Stomach smooth muscle (tissue), 2 donors: Measurements from ENCODE around the gene PHACTR1.

Source experiments
- H3K27ac ChIP-seq: one replicate; pipeline ENCODE4 v1.7.0; 2013; ENCODE audit warnings: mild to moderate bottlenecking, low read length, inconsistent platforms
- H3K27me3 ChIP-seq, 2 donors: one replicate each; pipeline ENCODE4 v1.7.0; 2013; ENCODE audit warnings: low read length in 2 of 2; ENCODE audit not compliant: insufficient read depth in 2 of 2, control insufficient read depth in 1 of 2
- H3K36me3 ChIP-seq, 2 donors: one replicate each; pipeline ENCODE4 v1.7.0; 2013; ENCODE audit warnings: low read length in 2 of 2; ENCODE audit not compliant: control insufficient read depth in 2 of 2, insufficient read depth in 2 of 2
- H3K4me1 ChIP-seq: one replicate; pipeline ENCODE4 v1.7.0; 2013; ENCODE audit warnings: low read length; ENCODE audit not compliant: control insufficient read depth, insufficient read depth
- H3K4me3 ChIP-seq, 2 donors: one replicate each; pipeline ENCODE4 v1.7.0; 2013; ENCODE audit warnings: low read length in 2 of 2
- H3K9ac ChIP-seq, 2 donors: one replicate each; pipeline ENCODE4 v1.7.0; 2013; ENCODE audit warnings: low read length in 2 of 2, mild to moderate bottlenecking in 1 of 2
- H3K9me3 ChIP-seq, 2 donors: one replicate each; pipeline ENCODE4 v1.7.0; 2013; ENCODE audit warnings: low read length in 2 of 2; ENCODE audit not compliant: control insufficient read depth in 2 of 2
- donor health status: healthy.
- donor health status: Pancreatic carcinoma.

PHACTR1 gene

GRCh38 chr6:13250703-13251102 lies 534.1 kb downstream of the PHACTR1 start:
- Histone ChIP-seq H3K9ac (no peak overlapping the region), H3K27ac (no peak overlapping the region), H3K4me1 (no peaks in the 10 kb centered on the region), H3K9me3 (peaks cover 0 to 2% of the 10 kb centered on the region in 2 donors), H3K4me3 (no peak overlapping the region), H3K27me3 (no peaks in the 10 kb centered on the region), H3K36me3 (peaks cover 0 to 5% of the 10 kb centered on the region in 2 donors)

DNA sequence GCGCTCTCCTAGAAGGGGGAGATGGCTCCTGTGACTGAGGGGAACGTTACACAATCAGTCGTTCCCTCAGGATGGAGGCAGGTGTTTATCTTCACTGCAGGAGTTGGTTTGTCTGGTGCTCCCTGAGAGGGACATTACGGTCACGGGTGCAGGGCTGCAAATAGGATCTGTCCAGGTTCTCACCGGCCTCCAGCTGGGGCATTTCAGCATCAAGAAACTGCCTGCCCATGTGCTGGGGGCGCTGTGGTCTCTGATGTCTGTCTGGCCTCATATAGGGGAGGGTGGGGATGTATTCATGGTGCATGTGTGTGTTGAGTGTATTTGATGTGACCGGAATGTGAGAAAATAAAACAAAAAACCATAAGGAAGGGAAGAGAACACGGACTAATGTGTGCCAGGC lies 534.7 kb downstream of the PHACTR1 start:
- Histone ChIP-seq H3K9ac (no peak overlapping the region), H3K27ac (no peak overlapping the region), H3K27me3 (no peaks in the 10 kb centered on the region), H3K36me3 (peaks cover 0 to 5% of the 10 kb centered on the region in 2 donors), H3K4me1 (no peaks in the 10 kb centered on the region), H3K4me3 (no peak overlapping the region), H3K9me3 (peaks cover 0 to 7% of the 10 kb centered on the region in 2 donors)

GRCh38 chr6:13252790-13253189 lies 536.2 kb downstream of the PHACTR1 start:
- no peak overlapping the region for H3K9ac ChIP-seq
- H3K27me3 ChIP-seq: no peaks in the 10 kb centered on the region
- peaks cover 0 to 7% of the 10 kb centered on the region in 2 donors for H3K9me3 ChIP-seq
- H3K4me1 ChIP-seq: no peaks in the 10 kb centered on the region
- H3K4me3 ChIP-seq: no peak overlapping the region
- peaks cover 0 to 5% of the 10 kb centered on the region in 2 donors for H3K36me3 ChIP-seq
- H3K27ac ChIP-seq: no peak overlapping the region

DNA sequence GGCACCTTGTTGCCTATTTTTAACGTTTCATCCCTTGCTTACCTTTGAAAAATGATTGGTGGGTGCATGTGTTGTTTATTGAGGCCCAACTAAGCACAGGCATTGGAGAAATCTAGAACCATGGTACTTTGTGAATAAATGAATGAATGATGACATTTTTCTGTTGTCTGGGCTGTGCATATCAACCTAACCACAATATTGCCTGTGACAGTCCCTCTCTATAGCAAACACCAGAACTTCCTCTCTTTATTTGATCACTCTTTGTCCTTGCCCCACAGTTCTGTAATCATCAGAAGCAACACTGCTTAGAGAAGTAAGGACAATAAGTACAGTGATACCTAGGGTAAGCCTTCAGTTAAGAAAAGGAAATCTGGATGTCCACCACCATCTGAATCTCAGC lies 536.7 kb downstream of the PHACTR1 start:
- no peak overlapping the region for H3K4me3 ChIP-seq
- no peaks in the 10 kb centered on the region for H3K27me3 ChIP-seq
- H3K9me3 ChIP-seq: peaks cover 0 to 7% of the 10 kb centered on the region in 2 donors
- no peak overlapping the region for H3K27ac ChIP-seq
- no peaks in the 10 kb centered on the region for H3K4me1 ChIP-seq
- H3K36me3 ChIP-seq: peaks cover 0 to 5% of the 10 kb centered on the region in 2 donors
- H3K9ac ChIP-seq: no peak overlapping the region

DNA sequence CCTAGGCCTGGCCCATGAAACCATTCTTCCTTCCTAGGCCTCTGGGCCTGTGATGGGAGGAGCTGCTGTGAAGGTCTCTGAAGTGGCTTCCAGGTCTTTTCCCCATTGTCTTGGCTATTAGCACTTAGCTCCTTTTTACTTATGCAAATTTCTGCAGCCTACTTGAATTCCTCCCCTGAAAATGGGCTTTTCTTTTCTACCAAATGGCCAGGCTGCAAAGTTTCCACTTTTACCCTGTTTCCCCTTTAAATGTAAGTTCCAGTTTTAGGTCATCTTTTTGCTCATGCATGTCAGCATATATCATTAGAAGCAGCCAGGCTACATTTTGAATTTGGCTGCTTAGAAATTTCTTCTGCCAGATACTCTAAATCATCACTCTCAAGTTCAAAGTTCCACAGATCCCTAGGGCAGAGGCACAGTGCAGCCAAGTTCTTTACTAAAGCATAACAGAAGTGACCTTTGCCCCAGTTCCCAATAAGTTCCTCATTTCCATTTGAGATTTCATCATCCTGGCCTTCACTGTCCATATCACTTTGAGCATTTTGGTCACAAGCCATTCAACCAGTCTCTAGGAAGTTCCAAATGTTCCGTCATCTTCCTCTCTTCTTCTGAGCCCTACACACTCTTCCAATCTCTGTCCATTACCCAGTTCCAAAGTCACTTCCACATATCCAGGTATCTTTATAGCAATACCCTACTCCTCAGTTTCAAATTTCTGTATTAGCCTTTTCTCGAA lies 539.9 kb downstream of the PHACTR1 start:
- Histone ChIP-seq H3K27ac (no peak overlapping the region), H3K4me3 (no peak overlapping the region), H3K36me3 (no peaks in the 10 kb centered on the region), H3K9me3 (peaks cover 0 to 7% of the 10 kb centered on the region in 2 donors), H3K27me3 (no peaks in the 10 kb centered on the region), H3K4me1 (no peaks in the 10 kb centered on the region), H3K9ac (no peak overlapping the region)

- Histone ChIP-seq H3K4me3 (no peak overlapping the region), H3K27ac (no peak overlapping the region), H3K9me3 (peaks cover 0 to 5% of the 10 kb centered on the region in 2 donors), H3K36me3 (no peaks in the 10 kb centered on the region), H3K27me3 (no peaks in the 10 kb centered on the region), H3K4me1 (no peaks in the 10 kb centered on the region), H3K9ac (no peak overlapping the region)
Measured at GRCh38 chr6:13259393-13259792, 542.8 kb downstream of the PHACTR1 start.

GRCh38 chr6:13260101-13260598 lies 543.6 kb downstream of the PHACTR1 start:
- no peak overlapping the region for H3K27ac ChIP-seq
- no peaks in the 10 kb centered on the region for H3K36me3 ChIP-seq
- H3K4me3 ChIP-seq: no peak overlapping the region
- no peak overlapping the region for H3K9ac ChIP-seq
- no peaks in the 10 kb centered on the region for H3K4me1 ChIP-seq
- peaks cover 0 to 5% of the 10 kb centered on the region in 2 donors for H3K9me3 ChIP-seq
- no peaks in the 10 kb centered on the region for H3K27me3 ChIP-seq

- no peak overlapping the region for H3K27ac ChIP-seq
Measured at GRCh38 chr6:13260831-13261230, 544.3 kb downstream of the PHACTR1 start.

DNA sequence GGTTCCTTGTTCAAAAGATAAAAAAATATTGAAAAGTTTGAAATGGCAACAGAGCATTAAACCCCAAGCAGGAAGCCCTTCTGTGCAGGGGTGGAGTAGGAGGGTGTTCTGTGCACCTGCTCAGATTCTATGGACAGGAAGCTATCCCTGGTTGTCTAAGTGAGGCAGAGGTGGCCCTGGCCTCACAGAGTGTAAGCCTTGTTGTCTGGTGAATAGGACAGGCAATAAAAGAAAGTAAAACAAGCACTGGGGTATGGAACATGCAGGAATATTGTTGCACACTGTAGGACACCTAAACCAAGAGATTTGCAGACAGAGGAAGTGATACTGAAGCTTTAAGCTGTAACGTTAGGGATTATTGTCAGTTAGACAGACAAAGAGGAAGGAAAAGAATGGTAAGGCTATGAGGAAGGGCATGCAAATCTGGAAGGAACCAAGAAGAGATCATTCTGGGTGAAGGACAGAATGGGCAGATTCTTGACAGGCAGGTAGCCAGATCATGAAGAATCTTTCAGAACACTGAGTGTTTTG lies 545.0 kb downstream of the PHACTR1 start:
- H3K4me1 ChIP-seq: no peaks in the 10 kb centered on the region
- no peaks in the 10 kb centered on the region for H3K9me3 ChIP-seq
- peaks cover 0 to 2% of the 10 kb centered on the region in 2 donors for H3K36me3 ChIP-seq
- no peak overlapping the region for H3K9ac ChIP-seq
- no peaks in the 10 kb centered on the region for H3K27me3 ChIP-seq
- H3K4me3 ChIP-seq: no peak overlapping the region
- no peak overlapping the region for H3K27ac ChIP-seq

More at GRCh38 chr6:13260831-13261230, 544.3 kb downstream of the PHACTR1 start:
- H3K36me3 ChIP-seq: no peaks in the 10 kb centered on the region
- H3K4me3 ChIP-seq: no peak overlapping the region
- no peaks in the 10 kb centered on the region for H3K27me3 ChIP-seq
- H3K9me3 ChIP-seq: peaks cover 0 to 4% of the 10 kb centered on the region in 2 donors
- no peak overlapping the region for H3K9ac ChIP-seq
- H3K4me1 ChIP-seq: no peaks in the 10 kb centered on the region

GRCh38 chr6:13262302-13263230 lies 546.0 kb downstream of the PHACTR1 start:
- Histone ChIP-seq H3K27ac (no peak overlapping the region), H3K4me1 (no peaks in the 10 kb centered on the region), H3K9ac (no peak overlapping the region), H3K36me3 (peaks cover 0 to 5% of the 10 kb centered on the region in 2 donors), H3K27me3 (no peaks in the 10 kb centered on the region), H3K9me3 (no peaks in the 10 kb centered on the region), H3K4me3 (no peak overlapping the region)
